Thymus (tissue), 2 donors: ENCODE measurements around the gene AADACL2. TPM values are rescaled to one million over a fixed set of nuclear protein-coding genes. Genes with fewer than 3 reads are reported as not detected.

ENCODE experiments used
- polyA plus RNA-seq: library from polyadenylated mRNA; stranded (reverse); fragments of 200-250 nt; gene quantifications from one replicate; pipeline ENCODE4 v1.2.3, GENCODE V29; 2013
- total RNA-seq: library from RNA; stranded (reverse); fragments of 120-200 nt; gene quantifications from one replicate; pipeline ENCODE4 v1.2.4, GENCODE V29; 2013
- donor health status: healthy.

The AADACL2 gene
- total and polyA plus RNA-seq, 2 donors: 0.14 to 3.4 TPM

Other genes starting within 250 kb of the AADACL2 start
- 0.19 TPM for gene AADAC, start 80.2 kb downstream of the AADACL2 start, total RNA-seq
- gene AADAC, start 80.2 kb downstream of the AADACL2 start, polyA plus RNA-seq: 1.7 TPM
- 1.1 TPM for gene SUCNR1, start 139.7 kb downstream of the AADACL2 start, total RNA-seq
- 0.64 TPM for gene SUCNR1, start 139.7 kb downstream of the AADACL2 start, polyA plus RNA-seq